A673 (cell line): ENCODE measurements around the gene NAGA.

Experiments
- CTCF ChIP-seq: fragments of 300-800, 200-600 bp; sonication (generic); conservative IDR thresholded peaks from 2 replicates; pipeline ENCODE4 v1.5.1; 2017; ENCODE audit warnings: low read depth, mild to moderate bottlenecking, antibody characterized with exemption, low read length, moderate library complexity, mixed read lengths
- EZH2 ChIP-seq: fragments of 200-600 bp; sonication (generic); IDR thresholded peaks from 2 replicates; pipeline ENCODE4 v1.6.1; 2017; ENCODE audit warnings: borderline replicate concordance, low read depth, mild to moderate bottlenecking, mixed read lengths, antibody characterized with exemption, low read length; ENCODE audit not compliant: poor library complexity, severe bottlenecking

DNA sequence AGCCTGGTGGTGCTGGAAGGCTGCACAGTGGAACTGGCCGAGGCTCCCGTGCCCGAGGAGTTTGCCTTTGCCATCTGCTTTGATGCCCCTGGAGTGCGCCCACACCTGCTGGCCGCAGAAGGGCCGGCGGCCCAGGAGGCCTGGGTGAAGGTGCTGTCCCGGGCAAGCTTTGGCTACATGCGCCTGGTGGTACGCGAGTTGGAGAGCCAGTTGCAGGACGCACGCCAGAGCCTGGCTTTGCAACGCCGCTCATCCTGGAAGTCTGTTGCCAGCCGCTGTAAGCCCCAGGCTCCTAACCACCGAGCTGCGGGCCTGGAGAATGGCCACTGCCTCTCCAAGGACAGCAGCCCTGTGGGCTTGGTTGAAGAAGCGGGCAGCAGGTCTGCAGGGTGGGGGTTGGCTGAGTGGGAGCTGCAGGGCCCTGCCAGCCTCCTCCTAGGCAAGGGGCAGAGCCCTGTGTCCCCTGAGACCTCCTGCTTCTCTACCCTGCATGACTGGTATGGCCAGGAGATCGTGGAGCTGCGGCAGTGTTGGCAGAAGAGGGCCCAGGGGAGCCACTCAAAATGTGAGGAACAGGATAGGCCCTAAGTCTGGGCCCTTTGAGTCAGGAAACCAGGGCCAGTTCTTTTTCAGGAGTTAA, 7.0 kb upstream of the NAGA start:
- TF ChIP-seq CTCF (no peak), EZH2 (no peak)
